ENCODE measurements around the gene ARFGAP3.

Gene ARFGAP3

GRCh38 chr22:42856865-42857704 lies at the start of gene ARFGAP3:
Gene ARFGAP3 (minus strand): TSS chr22:42857273. CDS start chr22:42857182, 91 bp downstream.
- FAIRE-seq = no peak

- FAIRE-seq = no peak
Observed at GRCh38 chr22:42905702-42906183, 48.7 kb upstream of the ARFGAP3 start.

- no peak for FAIRE-seq
Observed at GRCh38 chr22:42905217-42905616, 48.1 kb upstream of the ARFGAP3 start.

- no peak for FAIRE-seq
Observed at GRCh38 chr22:42904050-42904449, 47.0 kb upstream of the ARFGAP3 start.

GRCh38 chr22:42902875-42903510 lies 45.9 kb upstream of the ARFGAP3 start:
- no peak for FAIRE-seq

GRCh38 chr22:42901790-42902508 lies 44.9 kb upstream of the ARFGAP3 start:
- no peak for FAIRE-seq

- no peak for FAIRE-seq
Observed at GRCh38 chr22:42897960-42898359, 40.9 kb upstream of the ARFGAP3 start.

GRCh38 chr22:42895541-42895981 lies 38.5 kb upstream of the ARFGAP3 start:
- FAIRE-seq = no peak

- FAIRE-seq = no peak
Observed at GRCh38 chr22:42895087-42895486, 38.0 kb upstream of the ARFGAP3 start.

- FAIRE-seq = no peak
Observed at GRCh38 chr22:42893371-42894150, 36.5 kb upstream of the ARFGAP3 start.

- FAIRE-seq = no peak
Observed at GRCh38 chr22:42892571-42893316, 35.7 kb upstream of the ARFGAP3 start.

- no peak for FAIRE-seq
Observed at GRCh38 chr22:42892156-42892555, 35.1 kb upstream of the ARFGAP3 start.

GRCh38 chr22:42891696-42892095 lies 34.6 kb upstream of the ARFGAP3 start:
- no peak for FAIRE-seq

GRCh38 chr22:42891008-42891407 lies 33.9 kb upstream of the ARFGAP3 start:
- FAIRE-seq = no peak

- no peak for FAIRE-seq
Observed at GRCh38 chr22:42889304-42889703, 32.2 kb upstream of the ARFGAP3 start.

- no peak for FAIRE-seq
Observed at GRCh38 chr22:42887523-42888507, 30.7 kb upstream of the ARFGAP3 start.

- FAIRE-seq = no peak
Observed at GRCh38 chr22:42887120-42887519, 30.0 kb upstream of the ARFGAP3 start.

- no peak for FAIRE-seq
Observed at GRCh38 chr22:42885446-42885845, 28.4 kb upstream of the ARFGAP3 start.

GRCh38 chr22:42884616-42885375 lies 27.7 kb upstream of the ARFGAP3 start:
- FAIRE-seq = no peak

- no peak for FAIRE-seq
Observed at GRCh38 chr22:42883970-42884369, 26.9 kb upstream of the ARFGAP3 start.

Data from A204.1 (cell line).